Transverse colon (tissue), 3 donors: ENCODE measurements around the gene GTPBP4.

ENCODE experiments used
- CTCF ChIP-seq, 5 experiments: fragments of 200-600 bp in 3 of 5; fragments of 450-650 bp in 2 of 5; sonication (generic) in 3 of 5; IDR thresholded peaks; 1 replicate in 2 of 5; 2 replicates in 3 of 5; pipeline ENCODE4 v1.5.1; 2016 to 2017; ENCODE audit warnings: antibody characterized with exemption in 5 of 5, inconsistent platforms in 3 of 5, mild to moderate bottlenecking in 2 of 5, moderate library complexity in 1 of 5
- POLR2A ChIP-seq: fragments of 450-650 bp; IDR thresholded peaks from one replicate; pipeline ENCODE4 v1.6.1; 2016; ENCODE audit warnings: antibody characterized with exemption, mild to moderate bottlenecking, moderate library complexity

GRCh38 chr10:986137-986825 lies 2.0 kb upstream of the GTPBP4 start:
- TF ChIP-seq CTCF (IDR thresholded peaks at IDR 0.05) (no peak), POLR2A (no peak)
